DND-41 (cell line): ENCODE results near the gene EIF5A.

Experiments
- ATAC-seq: fragments of 200-7000 bp; cut with Tn5 transposase; 3 replicates; pipeline ENCODE4 v1.9.1; 2021; ENCODE audit warnings: low read depth; ENCODE audit not compliant: insufficient read depth
- DNase-seq: peaks from one replicate; pipeline ENCODE4 v3.0.0-alpha.2; 2020
- H2AFZ ChIP-seq: 2 replicates; pipeline ENCODE4 v1.6.0; 2012; ENCODE audit warnings: low read depth, low read length
- H3K27ac ChIP-seq: 2 replicates; pipeline ENCODE4 v1.5.1; 2012; ENCODE audit warnings: low read length, inconsistent platforms
- H3K27me3 ChIP-seq: fragments of 200-600 bp; sonication (generic); 2 replicates; pipeline ENCODE4 v1.6.0; 2012; ENCODE audit warnings: low read length, mild to moderate bottlenecking, inconsistent platforms; ENCODE audit not compliant: insufficient read depth, poor library complexity
- H3K36me3 ChIP-seq: 2 replicates; pipeline ENCODE4 v1.5.1; 2012; ENCODE audit warnings: low read length, inconsistent platforms; ENCODE audit not compliant: insufficient read depth
- H3K4me1 ChIP-seq: 2 replicates; pipeline ENCODE4 v1.5.1; 2012; ENCODE audit warnings: mild to moderate bottlenecking, low read length; ENCODE audit not compliant: insufficient read depth
- H3K4me2 ChIP-seq: 2 replicates; pipeline ENCODE4 v1.6.0; 2012; ENCODE audit warnings: mild to moderate bottlenecking, moderate library complexity, low read length, inconsistent platforms; ENCODE audit not compliant: insufficient read depth
- H3K4me3 ChIP-seq, 2 experiments: fragments of 200-600 bp in 1 of 2; shearing (Covaris generic) in 1 of 2; 2 replicates each; pipeline ENCODE4 v1.5.1; 2012 to 2016; ENCODE audit warnings: inconsistent platforms in 2 of 2, low read length in 2 of 2, mild to moderate bottlenecking in 2 of 2, low read depth in 1 of 2, moderate library complexity in 1 of 2
- H3K79me2 ChIP-seq: 2 replicates; pipeline ENCODE4 v1.6.0; 2012; ENCODE audit warnings: low read length, inconsistent platforms; ENCODE audit not compliant: insufficient read depth
- H3K9ac ChIP-seq: 2 replicates; pipeline ENCODE4 v1.6.0; 2012; ENCODE audit warnings: low read depth, mild to moderate bottlenecking, inconsistent platforms, low read length, moderate library complexity
- H3K9me3 ChIP-seq: 2 replicates; pipeline ENCODE4 v1.5.1; 2012; ENCODE audit warnings: low read length, moderate library complexity, mild to moderate bottlenecking, inconsistent platforms; ENCODE audit not compliant: insufficient read depth, severe bottlenecking
- H4K20me1 ChIP-seq: 2 replicates; pipeline ENCODE4 v1.6.0; 2012; ENCODE audit warnings: low read length; ENCODE audit not compliant: insufficient read depth
- CTCF ChIP-seq: IDR thresholded peaks from 2 replicates; pipeline ENCODE4 v1.5.1; 2012; ENCODE audit warnings: borderline replicate concordance, low read length, moderate library complexity, mild to moderate bottlenecking; ENCODE audit not compliant: poor library complexity, severe bottlenecking; ENCODE audit errors: extremely low read depth
- EZH2 ChIP-seq: IDR thresholded peaks from 3 replicates; pipeline ENCODE4 v1.6.1; 2012; ENCODE audit warnings: borderline replicate concordance, low read depth, mild to moderate bottlenecking, moderate library complexity, low read length, inconsistent platforms; ENCODE audit not compliant: severe bottlenecking

The EIF5A gene

GRCh38 chr17:7294614-7295153 is 12.7 kb upstream of the EIF5A start, which contains the start of gene YBX2:
Gene YBX2 (minus strand): TSS chr17:7294639. CDS start chr17:7294500, 139 bp downstream.
- H3K79me2 ChIP-seq: no peaks in the 10 kb centered on the region
- H3K27me3 ChIP-seq: peaks cover 36% of the 10 kb centered on the region
- no peak within 1 kb of the TSS for H2AFZ ChIP-seq
- H3K9me3 ChIP-seq: no peaks in the 10 kb centered on the region
- peak; percentile 62 for DNase-seq
- H3K27ac ChIP-seq: no peak within 1 kb of the TSS
- TF ChIP-seq EZH2 (no peak), CTCF (no peak)
- peaks cover 16% of the 10 kb centered on the region for H3K4me1 ChIP-seq
- H3K4me2 ChIP-seq: no peak within 1 kb of the TSS
- no peak within 1 kb of the TSS for H3K4me3 ChIP-seq
- H3K36me3 ChIP-seq: no peaks in the 10 kb centered on the region
- no peak within 1 kb of the TSS for H3K9ac ChIP-seq
- peak; percentile 49 for ATAC-seq
- H4K20me1 ChIP-seq: 0 out of 2 replicates have a peak, but pooled peaks cover 4% of the 10 kb centered on the region

GRCh38 chr17:7295230-7296180 is 11.9 kb upstream of the EIF5A start:
- Histone ChIP-seq H3K4me1 (peaks cover 16% of the 10 kb centered on the region), H3K36me3 (no peaks in the 10 kb centered on the region), H4K20me1 (0 out of 2 replicates have a peak, but pooled peaks cover 4% of the 10 kb centered on the region), H3K27ac (no peak overlapping the region), H3K4me3 (peak overlapping the region in 1 of 2 experiments; percentile 43; a peak in 1 of 4 replicates), H3K27me3 (peaks cover 36% of the 10 kb centered on the region), H3K9ac (peak overlapping the region; percentile 37), H3K79me2 (no peaks in the 10 kb centered on the region), H3K9me3 (no peaks in the 10 kb centered on the region), H3K4me2 (peak overlapping the region; percentile 68), H2AFZ (peak overlapping the region; percentile 70)
- ATAC-seq: peak; percentile 13; the same call in 1 of the 3 replicates
- TF ChIP-seq CTCF (no peak), EZH2 (peak; percentile 32)
- no peak for DNase-seq

GRCh38 chr17:7296189-7296861 is 11.1 kb upstream of the EIF5A start:
- no peak overlapping the region for H3K27ac ChIP-seq
- H4K20me1 ChIP-seq: 0 out of 2 replicates have a peak, but pooled peaks cover 4% of the 10 kb centered on the region
- peak overlapping the region; percentile 68 for H3K4me2 ChIP-seq
- peak overlapping the region; percentile 37 for H3K9ac ChIP-seq
- peak overlapping the region in 1 of 2 experiments; percentile 43; a peak in 2 of 4 replicates for H3K4me3 ChIP-seq
- no peaks in the 10 kb centered on the region for H3K36me3 ChIP-seq
- peaks cover 16% of the 10 kb centered on the region for H3K4me1 ChIP-seq
- no peaks in the 10 kb centered on the region for H3K79me2 ChIP-seq
- H2AFZ ChIP-seq: peak overlapping the region; percentile 70
- DNase-seq (peak; percentile 70), ATAC-seq (peak; percentile 80)
- H3K27me3 ChIP-seq: peaks cover 36% of the 10 kb centered on the region
- H3K9me3 ChIP-seq: no peaks in the 10 kb centered on the region
- TF ChIP-seq EZH2 (no peak), CTCF (peak; percentile 94)
